Esophagus muscularis mucosa (tissue), 3 donors: ENCODE data around the gene SMIM1.
"Not testable (repeated sequence)": the region's sequence is repeated elsewhere in the genome, so short reads cannot be mapped to it uniquely, and the experiment has no call there.

ENCODE experiments used
- CTCF ChIP-seq, 3 experiments: fragments of 200-600 bp in 2 of 3; fragments of 450-650 bp in 1 of 3; sonication (generic) in 2 of 3; IDR thresholded peaks; one replicate each; pipeline ENCODE4 v1.5.1; 2017 to 2019; ENCODE audit warnings: antibody characterized with exemption in 3 of 3, mild to moderate bottlenecking in 2 of 3, moderate library complexity in 1 of 3
- POLR2AphosphoS5 ChIP-seq, 2 donors: sonication (generic); formaldehyde crosslinking; IDR thresholded peaks; one replicate each; pipeline ENCODE4 v1.6.1; 2017; ENCODE audit warnings: antibody characterized with exemption in 2 of 2

- not testable (repeated sequence) for TF ChIP-seq CTCF, POLR2AphosphoS5 (IDR thresholded peaks at IDR 0.05)
Measured at GRCh38 chr1:3810149-3810761, 37.7 kb downstream of the SMIM1 start.
